ENCODE measurements around the gene CCDC169. TPM values are rescaled to one million over a fixed set of nuclear protein-coding genes. Genes with fewer than 3 reads are reported as not detected.
"Not testable (repeated sequence)": the region's sequence is repeated elsewhere in the genome, so short reads cannot be mapped to it uniquely, and the experiment has no call there.

CCDC169 gene
- total RNA-seq, 1 donor from 2014 or later: 3.3 TPM

- no peak for DNase-seq (ENCODE audit: low read depth)
Observed at GRCh38 chr13:36313047-36313969, 15.7 kb upstream of the CCDC169 start.

GRCh38 chr13:36310417-36311108, 12.9 kb upstream of the CCDC169 start:
- no peak for DNase-seq (ENCODE audit: low read depth)

- DNase-seq (ENCODE audit: low read depth): no peak
Observed at GRCh38 chr13:36302289-36302688, 4.7 kb upstream of the CCDC169 start.

- not testable (repeated sequence) for DNase-seq (ENCODE audit: low read depth)
Observed at GRCh38 chr13:36299469-36299868, 1.9 kb upstream of the CCDC169 start.

GRCh38 chr13:36298535-36299068, 988 bp upstream of the CCDC169 start:
- peak; percentile 39 for DNase-seq (ENCODE audit: low read depth)

- no peak for DNase-seq (ENCODE audit: low read depth)
Observed at GRCh38 chr13:36294096-36294495, 3.5 kb downstream of the CCDC169 start.

- no peak for DNase-seq (ENCODE audit: low read depth)
Observed at GRCh38 chr13:36293497-36293896, 4.1 kb downstream of the CCDC169 start.

- DNase-seq (ENCODE audit: low read depth): no peak
Observed at GRCh38 chr13:36288794-36289391, 8.7 kb downstream of the CCDC169 start.

- no peak for DNase-seq (ENCODE audit: low read depth)
Observed at GRCh38 chr13:36286006-36286405, 11.6 kb downstream of the CCDC169 start.

GRCh38 chr13:36282821-36283432, 14.7 kb downstream of the CCDC169 start:
- DNase-seq (ENCODE audit: low read depth): peak; percentile 60

- DNase-seq (ENCODE audit: low read depth): peak; percentile 67
Observed at GRCh38 chr13:36275190-36276002, 22.2 kb downstream of the CCDC169 start.

GRCh38 chr13:36273431-36273830, 24.2 kb downstream of the CCDC169 start:
- DNase-seq (ENCODE audit: low read depth): no peak

- peak; percentile 78 for DNase-seq (ENCODE audit: low read depth)
Observed at GRCh38 chr13:36261976-36262375, 35.6 kb downstream of the CCDC169 start.

- no peak for DNase-seq (ENCODE audit: low read depth)
Observed at GRCh38 chr13:36261011-36261410, 36.6 kb downstream of the CCDC169 start.

GRCh38 chr13:36259361-36260137, 38.1 kb downstream of the CCDC169 start:
- DNase-seq (ENCODE audit: low read depth): no peak

GRCh38 chr13:36258831-36259230, 38.8 kb downstream of the CCDC169 start:
- no peak for DNase-seq (ENCODE audit: low read depth)

- DNase-seq (ENCODE audit: low read depth): peak; percentile 23
Observed at GRCh38 chr13:36251526-36251925, 46.1 kb downstream of the CCDC169 start.

- no peak for DNase-seq (ENCODE audit: low read depth)
Observed at GRCh38 chr13:36251017-36251416, 46.6 kb downstream of the CCDC169 start.

- no peak for DNase-seq (ENCODE audit: low read depth)
Observed at GRCh38 chr13:36248700-36249099, 48.9 kb downstream of the CCDC169 start.

- peak; percentile 73 for DNase-seq (ENCODE audit: low read depth)
Observed at GRCh38 chr13:36244990-36245389, 52.6 kb downstream of the CCDC169 start.

Measured in renal cortical epithelial cell (primary cell).